Retinal pigment epithelial cell (primary cell): ENCODE data around the gene MACF1.

Experiments used
- DNase-seq: peaks from one replicate; pipeline ENCODE4 v3.0.0-alpha.2; 2010; ENCODE audit warnings: low read depth
- H3K4me3 ChIP-seq: 2 replicates; pipeline ENCODE4 v1.5.1; 2011; ENCODE audit warnings: mild to moderate bottlenecking, low read length, control low read depth, moderate library complexity
- CTCF ChIP-seq: conservative IDR thresholded peaks from 2 replicates; pipeline ENCODE4 v1.5.1; 2011; ENCODE audit warnings: low read depth, low read length, control low read depth, inconsistent platforms

Gene MACF1

GRCh38 chr1:39529901-39530535 is 325.5 kb downstream of the MACF1 start:
- DNase-seq, result no peak
- no peak for TF ChIP-seq CTCF

GRCh38 chr1:39531526-39531925 is 327.0 kb downstream of the MACF1 start:
- DNase-seq, result no peak
- no peak overlapping the region for H3K4me3 ChIP-seq
- no peak for TF ChIP-seq CTCF

More at GRCh38 chr1:39529901-39530535, 325.5 kb downstream of the MACF1 start:
- no peak overlapping the region for H3K4me3 ChIP-seq

- no peak for TF ChIP-seq CTCF
- H3K4me3 ChIP-seq, result no peak overlapping the region
- DNase-seq, result no peak
Measured at GRCh38 chr1:39533442-39533841, 328.9 kb downstream of the MACF1 start.
